ENCODE measurements around the gene LRMDA. TPM values are rescaled to one million over a fixed set of nuclear protein-coding genes. Genes with fewer than 3 reads are reported as not detected.

Gene LRMDA
- total and polyA plus RNA-seq, 2 of the 4 experiments (the other 2 are of a cell fraction): 0.07 TPM; not detected in 1

GRCh38 chr10:76178532-76179292 lies 747.3 kb downstream of the LRMDA start:
- no peak overlapping the region for H3K4me2 ChIP-seq (ENCODE audit: low read depth, low read length)
- no peak for DNase-seq
- dilution Hi-C loops (cut with HindIII; ENCODE audit: low sequenced_read_pairs, unreplicated experiment): no loop called here

More at GRCh38 chr10:76178532-76179292, 747.3 kb downstream of the LRMDA start:
- Histone ChIP-seq H3K9me1 (ENCODE audit: insufficient read depth, low read length) (no peaks in the 10 kb centered on the region), H3K9ac (ENCODE audit: low read depth, low read length) (no peak overlapping the region), H3K4me1 (ENCODE audit: control insufficient read depth, insufficient read depth, low read length) (no peaks in the 10 kb centered on the region), H3K27me3 (ENCODE audit: control insufficient read depth, insufficient read depth, low read length) (peaks cover 4% of the 10 kb centered on the region), H4K91ac (ENCODE audit: insufficient read depth, low read depth, low read length) (no peak overlapping the region), H2AFZ (replicated peaks; ENCODE audit: low read length, poor library complexity) (no peak overlapping the region), H2AK9ac (replicated peaks; ENCODE audit: low read depth, low read length, poor library complexity) (no peak overlapping the region), H3K18ac (ENCODE audit: low read depth, low read length) (no peak overlapping the region), H4K20me1 (ENCODE audit: insufficient read depth, low read length) (no peaks in the 10 kb centered on the region), H3K14ac (replicated peaks; ENCODE audit: low read depth, low read length) (no peak overlapping the region), H2BK20ac (ENCODE audit: low read depth, low read length) (no peak overlapping the region), H4K8ac (ENCODE audit: low read depth in 2 of 2, low read length in 2 of 2) (no peak overlapping the region), H4K5ac (ENCODE audit: low read depth, low read length) (no peak overlapping the region), H2AK5ac (ENCODE audit: low read depth, low read length) (no peak overlapping the region), H3K4me3 (ENCODE audit: insufficient read depth, low read depth, low read length) (no peak overlapping the region), H3K23ac (ENCODE audit: low read depth, low read length) (no peak overlapping the region), H3K27ac (ENCODE audit: insufficient read depth, low read length) (no peak overlapping the region), H3K9me3 (ENCODE audit: control insufficient read depth, insufficient read depth, low read length) (no peaks in the 10 kb centered on the region), H3K36me3 (ENCODE audit: control insufficient read depth, insufficient read depth, low read length) (no peaks in the 10 kb centered on the region), H3K4ac (ENCODE audit: low read depth, low read length) (no peak overlapping the region), H3K56ac (ENCODE audit: extremely low read depth, insufficient read depth, low read length) (no peak overlapping the region), H3K79me1 (ENCODE audit: low read depth in 1 of 2, low read length in 2 of 2) (no peaks in the 10 kb centered on the region), H2BK5ac (ENCODE audit: low read depth, low read length, poor library complexity, severe bottlenecking) (no peak overlapping the region), H2BK120ac (ENCODE audit: low read depth, low read length) (no peak overlapping the region), H2BK15ac (ENCODE audit: low read depth, low read length) (no peak overlapping the region)
- intact Hi-C loops (cut with micrococcal nuclease): no loop called here
- in situ Hi-C loops (cut with MboI; ENCODE audit: low sequenced_read_pairs): no loop called here
- no peak for ATAC-seq (ENCODE audit: low read depth)
- POLR2A ChIA-PET (ENCODE audit: unreplicated experiment): no interaction called here
- TF ChIP-seq RCOR1 (IDR thresholded peaks at IDR 0.05; ENCODE audit: insufficient replicate concordance, low read length): no peak
- TF ChIP-seq USF2 (IDR thresholded peaks at IDR 0.05; ENCODE audit: low read depth, low read length): no peak
- no peak for TF ChIP-seq RFX5 (IDR thresholded peaks at IDR 0.05; ENCODE audit: low read depth, low read length)
- TF ChIP-seq CHD1 (IDR thresholded peaks at IDR 0.05; ENCODE audit: low read depth, low read length): no peak
- TF ChIP-seq MAZ (IDR thresholded peaks at IDR 0.05; ENCODE audit: borderline replicate concordance, low read depth, low read length): no peak
- no peak for TF ChIP-seq POLR2A (IDR thresholded peaks at IDR 0.05; ENCODE audit: low read depth, low read length)
- TF ChIP-seq CEBPB (IDR thresholded peaks at IDR 0.05; ENCODE audit: low read depth, low read length): no peak
- TF ChIP-seq MXI1 (IDR thresholded peaks at IDR 0.05; ENCODE audit: borderline replicate concordance, low read depth, low read length): no peak
- no peak for TF ChIP-seq ELK1 (IDR thresholded peaks at IDR 0.05; ENCODE audit: borderline replicate concordance, low read depth, low read length)
- no peak for TF ChIP-seq BHLHE40 (IDR thresholded peaks at IDR 0.05; ENCODE audit: low read depth, low read length)
- no peak for TF ChIP-seq NFE2L2 (IDR thresholded peaks at IDR 0.05; ENCODE audit: low read depth, low read length)
- no peak for TF ChIP-seq SMC3 (IDR thresholded peaks at IDR 0.05; ENCODE audit: low read depth, low read length)
- TF ChIP-seq RAD21 (IDR thresholded peaks at IDR 0.05; ENCODE audit: low read length): no peak
- TF ChIP-seq CTCF (conservative IDR thresholded peaks at IDR 0.05; ENCODE audit: low read depth, low read length): no peak
- no TSS peak for BruUV-seq (replicated peaks)
- CTCF ChIA-PET: no interaction called here
- WGBS, 2 experiments (ENCODE audit: extremely low coverage in 2 of 2, insufficient read length in 1 of 2): no CpG with 5 or more reads among the region's 4 CpGs

Measured in IMR-90 (cell line).